ENCODE data around the gene SFMBT2. TPM values are rescaled to one million over a fixed set of nuclear protein-coding genes. Genes with fewer than 3 reads are reported as not detected.

Gene SFMBT2
- total RNA-seq, 4 donors from 2014 or later = 0.60 to 8.6 (median 2.5) TPM

- intact Hi-C loops (cut with DNase I; ENCODE audit: low total_unique reads) = no loop called here
- TF ChIP-seq EP300 (IDR thresholded peaks at IDR 0.05; ENCODE audit: low read depth) = no peak
- no peak for TF ChIP-seq POLR2A (IDR thresholded peaks at IDR 0.05)
- TF ChIP-seq CTCF (IDR thresholded peaks at IDR 0.05) = no peak
- TF ChIP-seq POLR2AphosphoS5 (IDR thresholded peaks at IDR 0.05) = no peak
- 71 to 78% methylated on average over 13 to 17 of the region's 17 CpGs for WGBS, 2 donors (ENCODE audit: low coverage in 1 of 2)
These were observed 292.8 kb downstream of the SFMBT2 start for GRCh38 chr10:7117806-7118674.

DNA sequence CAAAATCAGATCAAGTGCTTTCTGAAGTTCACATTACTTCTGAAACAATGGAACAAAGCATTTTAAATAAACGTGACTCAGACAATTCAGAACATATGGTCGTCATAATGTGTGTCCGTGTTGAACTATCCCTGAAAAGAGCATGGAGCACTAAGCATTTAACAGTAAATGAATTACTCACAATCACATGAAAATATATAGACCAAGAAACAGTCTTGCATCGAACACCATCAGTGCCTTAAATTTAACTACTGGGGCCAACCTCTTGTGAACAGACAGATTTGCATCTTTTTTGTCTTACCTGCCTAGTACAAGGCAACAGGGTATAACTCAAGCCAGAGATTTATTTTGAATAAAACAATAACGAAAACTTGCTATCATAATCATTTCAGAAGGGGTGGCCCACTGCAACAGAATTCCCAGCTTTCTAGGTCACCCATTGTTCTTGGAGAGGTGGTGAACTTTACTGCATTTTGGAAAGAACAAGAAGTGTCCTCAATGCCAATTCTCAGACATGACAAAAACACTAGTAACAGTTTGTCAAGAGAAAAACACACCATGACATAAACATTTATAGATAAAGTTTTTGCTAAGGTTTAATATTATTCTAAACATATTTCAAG, 293.5 kb downstream of the SFMBT2 start:
- intact Hi-C loops (cut with DNase I; ENCODE audit: low total_unique reads) = no loop called here

More at GRCh38 chr10:7117806-7118674, 292.8 kb downstream of the SFMBT2 start:
- Histone ChIP-seq H3K9me3 (peaks cover 0 to 2% of the 10 kb centered on the region in 2 donors), H3K4me1 (no peaks in the 10 kb centered on the region), H3K36me3 (no peaks in the 10 kb centered on the region), H3K27ac (no peak overlapping the region), H3K27me3 (no peaks in the 10 kb centered on the region), H3K4me3 (no peak overlapping the region)
- in situ Hi-C loops (cut with MboI; ENCODE audit: low pct_ligation_motif_present in 1 of 4, low pct_unique_long_range_greater_than_20kb in 1 of 4, low sequenced_read_pairs in 3 of 4) = loop anchor here in 1 of 4 donors (25.0 kb wide), 1 partner anchor 294 kb away; the partner anchor contains the start of gene SFMBT2
- no peak for DNase-seq

DNA sequence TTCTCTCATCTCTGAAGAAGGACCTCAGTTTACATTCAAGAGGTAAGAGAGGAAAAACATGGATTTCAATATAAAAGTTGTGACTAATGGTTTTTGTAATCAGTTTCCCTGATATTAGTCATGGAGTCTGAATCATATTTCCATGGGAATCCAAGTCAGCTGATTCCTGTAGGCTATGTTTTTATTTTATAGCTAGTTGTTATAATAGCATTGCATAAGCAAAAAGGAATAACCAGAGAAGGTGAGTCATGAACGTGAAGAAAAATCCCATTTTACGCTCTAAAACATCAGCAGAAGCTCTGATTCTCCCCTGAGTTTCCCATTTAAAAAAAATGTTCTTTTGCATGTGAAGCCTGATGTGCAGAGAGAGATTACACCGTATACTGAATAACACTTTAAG, 299.3 kb downstream of the SFMBT2 start:
- Histone ChIP-seq H3K4me1 (no peaks in the 10 kb centered on the region), H3K27me3 (no peaks in the 10 kb centered on the region), H3K4me3 (no peak overlapping the region), H3K9me3 (no peaks in the 10 kb centered on the region), H3K27ac (no peak overlapping the region), H3K36me3 (no peaks in the 10 kb centered on the region)
- intact Hi-C loops (cut with DNase I; ENCODE audit: low total_unique reads) = no loop called here
- no peak for DNase-seq
- WGBS, 2 donors (ENCODE audit: low coverage in 1 of 2) = 88 to 89% methylated on average over 3 of the region's 3 CpGs
- in situ Hi-C loops (cut with MboI; ENCODE audit: low pct_ligation_motif_present in 1 of 4, low pct_unique_long_range_greater_than_20kb in 1 of 4, low sequenced_read_pairs in 3 of 4) = loop anchor here in 1 of 4 donors (25.0 kb wide), 1 partner anchor 301 kb away; the partner anchor contains the start of gene SFMBT2
- TF ChIP-seq CTCF (IDR thresholded peaks at IDR 0.05) = no peak
- TF ChIP-seq POLR2AphosphoS5 (IDR thresholded peaks at IDR 0.05) = no peak

More for the DNA sequence above, 293.5 kb downstream of the SFMBT2 start:
- no peaks in the 10 kb centered on the region for H3K27me3 ChIP-seq
- WGBS, 2 donors (ENCODE audit: low coverage in 1 of 2) = 73 to 83% methylated on average over 5 of the region's 5 CpGs
- in situ Hi-C loops (cut with MboI; ENCODE audit: low pct_ligation_motif_present in 1 of 4, low pct_unique_long_range_greater_than_20kb in 1 of 4, low sequenced_read_pairs in 3 of 4) = loop anchor here in 1 of 4 donors (25.0 kb wide), 1 partner anchor 295 kb away; the partner anchor contains the start of gene SFMBT2
- H3K9me3 ChIP-seq = no peaks in the 10 kb centered on the region
- no peaks in the 10 kb centered on the region for H3K36me3 ChIP-seq
- no peak for TF ChIP-seq POLR2A (IDR thresholded peaks at IDR 0.05)
- TF ChIP-seq POLR2AphosphoS5 (IDR thresholded peaks at IDR 0.05) = no peak
- no peak for TF ChIP-seq CTCF (IDR thresholded peaks at IDR 0.05)
- no peak for TF ChIP-seq EP300 (IDR thresholded peaks at IDR 0.05; ENCODE audit: low read depth)
- no peak overlapping the region for H3K27ac ChIP-seq
- DNase-seq = no peak
- H3K4me1 ChIP-seq = no peaks in the 10 kb centered on the region
- H3K4me3 ChIP-seq = no peak overlapping the region

- WGBS, 2 donors (ENCODE audit: low coverage in 1 of 2) = 98% methylated on average over 3 of the region's 3 CpGs; no CpG with 5 or more reads in 1 of the 2 donors
- no peaks in the 10 kb centered on the region for H3K4me1 ChIP-seq
- intact Hi-C loops (cut with DNase I; ENCODE audit: low total_unique reads) (no loop called here), in situ Hi-C loops (cut with MboI; ENCODE audit: low pct_ligation_motif_present in 1 of 4, low pct_unique_long_range_greater_than_20kb in 1 of 4, low sequenced_read_pairs in 3 of 4) (loop anchor here in 1 of 4 donors (25.0 kb wide), 1 partner anchor 301 kb away; the partner anchor contains the start of gene SFMBT2)
- DNase-seq = no peak
- H3K9me3 ChIP-seq = no peaks in the 10 kb centered on the region
- H3K36me3 ChIP-seq = no peaks in the 10 kb centered on the region
- H3K4me3 ChIP-seq = no peak overlapping the region
- no peak overlapping the region for H3K27ac ChIP-seq
- TF ChIP-seq EP300 (IDR thresholded peaks at IDR 0.05; ENCODE audit: low read depth) (no peak), POLR2A (IDR thresholded peaks at IDR 0.05) (no peak), POLR2AphosphoS5 (IDR thresholded peaks at IDR 0.05) (no peak), CTCF (IDR thresholded peaks at IDR 0.05) (no peak)
- no peaks in the 10 kb centered on the region for H3K27me3 ChIP-seq
These were observed 299.7 kb downstream of the SFMBT2 start for GRCh38 chr10:7111089-7111488.
